ENCODE measurements around the gene CTTNBP2NL.

GRCh38 chr1:112472142-112472541 lies 76.1 kb downstream of the CTTNBP2NL start:
- no peak for TF ChIP-seq BCLAF1 (IDR thresholded peaks at IDR 0.05)
- no peak for TF ChIP-seq CTCF (IDR thresholded peaks at IDR 0.05 in 2 of 3, conservative IDR thresholded peaks at IDR 0.05 in 1 of 3; ENCODE audit: control insufficient read depth in 2 of 3, extremely low read depth in 1 of 3, insufficient read depth in 1 of 3, low read depth in 3 of 3, low read length in 3 of 3)
- TF ChIP-seq FOS (IDR thresholded peaks at IDR 0.05; ENCODE audit: borderline replicate concordance, extremely low read depth, insufficient read length): no peak
- TF ChIP-seq SMARCA5 (IDR thresholded peaks at IDR 0.05): no peak
- TF ChIP-seq USF2 (IDR thresholded peaks at IDR 0.05; ENCODE audit: borderline replicate concordance, low read depth, low read length): no peak
- TF ChIP-seq ESRRA (IDR thresholded peaks at IDR 0.05; ENCODE audit: low read length): no peak
